ENCODE measurements around the gene CUX1.

Gene CUX1

DNA sequence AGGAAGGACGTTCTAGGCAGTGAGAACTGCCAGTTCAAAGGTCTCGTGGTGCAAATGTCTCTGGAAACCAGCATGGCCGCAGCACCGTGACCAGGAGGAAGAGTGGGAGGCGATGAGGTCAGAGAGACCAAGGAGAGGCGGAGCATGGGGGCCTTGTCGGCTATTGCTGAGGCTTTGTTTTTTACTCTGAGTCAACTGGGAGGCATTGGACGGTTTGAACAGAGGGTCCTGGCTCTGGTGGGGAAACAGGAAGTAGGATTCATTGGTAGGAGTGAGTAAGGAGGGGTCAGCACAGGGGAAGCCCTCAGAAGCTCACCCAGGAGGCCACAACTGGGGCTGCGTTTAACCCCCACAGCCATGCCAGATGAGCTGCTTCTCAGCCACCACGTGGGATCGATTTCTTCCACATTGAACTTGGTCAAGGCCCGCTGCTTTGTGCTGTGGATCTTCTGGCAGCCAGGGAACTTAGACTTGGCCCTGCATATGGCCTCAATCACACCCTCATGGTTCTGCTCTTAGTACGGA lies 447.0 kb downstream of the CUX1 start:
- Histone ChIP-seq H3K9me2 (replicated peaks; ENCODE audit: insufficient read depth, low read length) (no peaks in the 10 kb centered on the region), H2AFZ (ENCODE audit: low read length) (no peak overlapping the region), H3K9ac (ENCODE audit: low read length) (no peak overlapping the region), H3K4me1 (ENCODE audit: low read length) (no peaks in the 10 kb centered on the region), H3K4me2 (ENCODE audit: low read depth, low read length) (no peak overlapping the region), H4K20me1 (ENCODE audit: insufficient read depth, low read length) (no peaks in the 10 kb centered on the region), H3K4me3 (ENCODE audit: low read length) (no peak overlapping the region), H3K9me3 (replicated peaks; ENCODE audit: insufficient read depth, low read length) (no peaks in the 10 kb centered on the region), H3K79me2 (ENCODE audit: low read length) (no peaks in the 10 kb centered on the region), H3F3A (ENCODE audit: insufficient read depth, low read length) (no peaks in the 10 kb centered on the region), H3K27me3 (replicated peaks; ENCODE audit: insufficient read depth, low read length) (no peaks in the 10 kb centered on the region), H3K36me3 (replicated peaks; ENCODE audit: insufficient read depth, low read length) (no peaks in the 10 kb centered on the region), H3K27ac (ENCODE audit: low read length) (no peak overlapping the region)
- no peak for DNase-seq
- TF ChIP-seq EZH2 (optimal IDR thresholded peaks at IDR 0.05; ENCODE audit: low read depth, low read length) (no peak), EZH2phosphoT487 (IDR thresholded peaks at IDR 0.05; ENCODE audit: low read length) (no peak)
- TF ChIP-seq, protein P1, sequence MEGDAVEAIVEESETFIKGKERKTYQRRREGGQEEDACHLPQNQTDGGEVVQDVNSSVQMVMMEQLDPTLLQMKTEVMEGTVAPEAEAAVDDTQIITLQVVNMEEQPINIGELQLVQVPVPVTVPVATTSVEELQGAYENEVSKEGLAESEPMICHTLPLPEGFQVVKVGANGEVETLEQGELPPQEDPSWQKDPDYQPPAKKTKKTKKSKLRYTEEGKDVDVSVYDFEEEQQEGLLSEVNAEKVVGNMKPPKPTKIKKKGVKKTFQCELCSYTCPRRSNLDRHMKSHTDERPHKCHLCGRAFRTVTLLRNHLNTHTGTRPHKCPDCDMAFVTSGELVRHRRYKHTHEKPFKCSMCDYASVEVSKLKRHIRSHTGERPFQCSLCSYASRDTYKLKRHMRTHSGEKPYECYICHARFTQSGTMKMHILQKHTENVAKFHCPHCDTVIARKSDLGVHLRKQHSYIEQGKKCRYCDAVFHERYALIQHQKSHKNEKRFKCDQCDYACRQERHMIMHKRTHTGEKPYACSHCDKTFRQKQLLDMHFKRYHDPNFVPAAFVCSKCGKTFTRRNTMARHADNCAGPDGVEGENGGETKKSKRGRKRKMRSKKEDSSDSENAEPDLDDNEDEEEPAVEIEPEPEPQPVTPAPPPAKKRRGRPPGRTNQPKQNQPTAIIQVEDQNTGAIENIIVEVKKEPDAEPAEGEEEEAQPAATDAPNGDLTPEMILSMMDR (IDR thresholded peaks at IDR 0.05; ENCODE audit: low read length) = no peak

DNA sequence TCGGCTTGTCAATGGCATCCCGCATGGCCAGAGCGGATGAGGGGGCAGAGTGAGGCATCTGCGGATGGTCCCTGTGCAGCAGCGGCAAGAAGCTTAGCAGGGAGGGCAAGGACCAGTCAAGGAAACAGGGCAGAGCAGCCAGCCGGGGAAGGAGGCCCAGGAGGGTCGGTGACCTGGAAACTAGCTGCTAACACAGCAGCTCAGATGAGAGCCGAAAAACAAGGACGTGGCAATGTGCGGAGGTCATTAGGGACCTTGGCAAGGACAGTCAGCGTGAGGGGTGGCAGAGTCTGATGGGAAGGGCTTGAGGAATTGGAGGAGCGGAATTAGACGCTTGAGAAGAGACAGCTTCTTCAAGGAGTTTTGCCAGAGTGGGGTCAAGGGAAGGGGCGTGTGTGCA lies 449.1 kb downstream of the CUX1 start:
- H3K9me2 ChIP-seq (replicated peaks; ENCODE audit: insufficient read depth, low read length) = no peaks in the 10 kb centered on the region
- no peak overlapping the region for H3K4me3 ChIP-seq (ENCODE audit: low read length)
- no peaks in the 10 kb centered on the region for H3K27me3 ChIP-seq (replicated peaks; ENCODE audit: insufficient read depth, low read length)
- no peaks in the 10 kb centered on the region for H4K20me1 ChIP-seq (ENCODE audit: insufficient read depth, low read length)
- TF ChIP-seq EZH2phosphoT487 (IDR thresholded peaks at IDR 0.05; ENCODE audit: low read length) (no peak), EZH2 (optimal IDR thresholded peaks at IDR 0.05; ENCODE audit: low read depth, low read length) (no peak)
- TF ChIP-seq, protein P1 (IDR thresholded peaks at IDR 0.05; ENCODE audit: low read length) = no peak
- H3K79me2 ChIP-seq (ENCODE audit: low read length) = no peaks in the 10 kb centered on the region
- no peak for DNase-seq
- H3F3A ChIP-seq (ENCODE audit: insufficient read depth, low read length) = no peaks in the 10 kb centered on the region
- no peak overlapping the region for H2AFZ ChIP-seq (ENCODE audit: low read length)
- no peaks in the 10 kb centered on the region for H3K36me3 ChIP-seq (replicated peaks; ENCODE audit: insufficient read depth, low read length)
- no peak overlapping the region for H3K27ac ChIP-seq (ENCODE audit: low read length)
- H3K4me1 ChIP-seq (ENCODE audit: low read length) = no peaks in the 10 kb centered on the region
- no peak overlapping the region for H3K9ac ChIP-seq (ENCODE audit: low read length)
- no peaks in the 10 kb centered on the region for H3K9me3 ChIP-seq (replicated peaks; ENCODE audit: insufficient read depth, low read length)
- H3K4me2 ChIP-seq (ENCODE audit: low read depth, low read length) = no peak overlapping the region

DNA sequence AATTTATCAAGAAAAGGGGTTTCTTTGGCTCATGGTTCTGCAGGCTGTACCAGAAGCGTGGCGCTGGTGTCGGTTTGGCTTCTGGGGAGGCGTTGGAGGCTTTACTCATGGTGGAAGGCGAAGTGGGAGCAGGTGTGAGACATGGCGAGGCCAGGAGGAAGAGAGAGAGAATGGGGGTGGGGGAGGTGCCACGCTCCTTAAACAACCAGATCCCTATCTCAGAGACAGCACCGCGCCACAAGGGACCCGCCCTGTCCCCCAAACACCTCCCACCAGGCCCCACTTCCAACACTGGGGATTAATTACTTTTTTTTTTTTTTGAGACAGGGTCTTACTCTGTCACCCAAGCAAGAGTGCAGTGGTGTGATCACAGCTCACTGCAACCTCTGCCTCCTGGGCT lies 451.2 kb downstream of the CUX1 start:
- no peaks in the 10 kb centered on the region for H3F3A ChIP-seq (ENCODE audit: insufficient read depth, low read length)
- no peak overlapping the region for H3K27ac ChIP-seq (ENCODE audit: low read length)
- no peak overlapping the region for H3K4me3 ChIP-seq (ENCODE audit: low read length)
- H3K4me2 ChIP-seq (ENCODE audit: low read depth, low read length) = no peak overlapping the region
- H3K9ac ChIP-seq (ENCODE audit: low read length) = no peak overlapping the region
- H3K9me3 ChIP-seq (replicated peaks; ENCODE audit: insufficient read depth, low read length) = no peaks in the 10 kb centered on the region
- no peaks in the 10 kb centered on the region for H3K9me2 ChIP-seq (replicated peaks; ENCODE audit: insufficient read depth, low read length)
- no peaks in the 10 kb centered on the region for H4K20me1 ChIP-seq (ENCODE audit: insufficient read depth, low read length)
- H3K36me3 ChIP-seq (replicated peaks; ENCODE audit: insufficient read depth, low read length) = no peaks in the 10 kb centered on the region
- H2AFZ ChIP-seq (ENCODE audit: low read length) = no peak overlapping the region
- no peaks in the 10 kb centered on the region for H3K27me3 ChIP-seq (replicated peaks; ENCODE audit: insufficient read depth, low read length)
- no peak for TF ChIP-seq EZH2phosphoT487 (IDR thresholded peaks at IDR 0.05; ENCODE audit: low read length)
- TF ChIP-seq, protein P1 (IDR thresholded peaks at IDR 0.05; ENCODE audit: low read length) = no peak
- no peak for TF ChIP-seq EZH2 (optimal IDR thresholded peaks at IDR 0.05; ENCODE audit: low read depth, low read length)
- DNase-seq = no peak
- H3K4me1 ChIP-seq (ENCODE audit: low read length) = peaks cover 2% of the 10 kb centered on the region; the same call in 1 of the 2 replicates
- no peaks in the 10 kb centered on the region for H3K79me2 ChIP-seq (ENCODE audit: low read length)

Data from MM.1S (cell line).